ENCODE data around the gene PAPPA. TPM values are rescaled to one million over a fixed set of nuclear protein-coding genes. Genes with fewer than 3 reads are reported as not detected.
A peak's percentile ranks its signal among the peaks of the same experiment; 100 is the strongest.

The PAPPA gene
- total and polyA plus RNA-seq, 9 of the 15 experiments (the other 6 are each of a cell fraction or from before 2014, with no cell fraction given): 0.06 to 0.18 (median 0.11) TPM

- no peak for TF ChIP-seq ARID4B (CRISPR knock-in tag; IDR thresholded peaks at IDR 0.05)
- no peak for TF ChIP-seq NR2C2 (CRISPR knock-in tag; IDR thresholded peaks at IDR 0.05)
- peak; percentile 79 for TF ChIP-seq NR2C2 (tag; IDR thresholded peaks at IDR 0.05)
- TF ChIP-seq MTA3 (IDR thresholded peaks at IDR 0.05; ENCODE audit: borderline replicate concordance): peak; percentile 86; the same call in 1 of the 2 replicates
- no peak for TF ChIP-seq PREB (CRISPR knock-in tag; IDR thresholded peaks at IDR 0.05)
- TF ChIP-seq PATZ1 (CRISPR knock-in tag; IDR thresholded peaks at IDR 0.05; ENCODE audit: borderline replicate concordance): no peak
- TF ChIP-seq ZNF655 (CRISPR knock-in tag; IDR thresholded peaks at IDR 0.05): no peak
- no peak for TF ChIP-seq ZSCAN29 (IDR thresholded peaks at IDR 0.05)
- TF ChIP-seq HOXB6 (CRISPR knock-in tag; IDR thresholded peaks at IDR 0.05; ENCODE audit: borderline replicate concordance): no peak
- no peak for TF ChIP-seq ZNF561 (CRISPR knock-in tag; conservative IDR thresholded peaks at IDR 0.05)
- TF ChIP-seq PHF8 (IDR thresholded peaks at IDR 0.05; ENCODE audit: borderline replicate concordance, low read length): no peak
- TF ChIP-seq KAT8 (IDR thresholded peaks at IDR 0.05; ENCODE audit: low read depth): no peak
- no peak for TF ChIP-seq MAFK (IDR thresholded peaks at IDR 0.05; ENCODE audit: low read length)
- TF ChIP-seq ZNF280B (CRISPR knock-in tag; IDR thresholded peaks at IDR 0.05): no peak
- no peak for TF ChIP-seq KLF13 (tag; IDR thresholded peaks at IDR 0.05; ENCODE audit: borderline replicate concordance, low read depth)
These were observed 241.5 kb downstream of the PAPPA start (continued) for GRCh38 chr9:116394894-116395698.
